Endometrium (tissue), 2 donors: Measurements from ENCODE around the gene PCP2.

Experiments used
- FAIRE-seq: peaks from 2 replicates; lab custom pipeline; 2012; peaks lifted over from hg19 to GRCh38; lab: Jason Lieb, UNC
- donor health status: control.
- donor health status: control.

Gene PCP2

GRCh38 chr19:7618771-7619510, 14.6 kb downstream of the PCP2 start:
- no peak for FAIRE-seq

DNA sequence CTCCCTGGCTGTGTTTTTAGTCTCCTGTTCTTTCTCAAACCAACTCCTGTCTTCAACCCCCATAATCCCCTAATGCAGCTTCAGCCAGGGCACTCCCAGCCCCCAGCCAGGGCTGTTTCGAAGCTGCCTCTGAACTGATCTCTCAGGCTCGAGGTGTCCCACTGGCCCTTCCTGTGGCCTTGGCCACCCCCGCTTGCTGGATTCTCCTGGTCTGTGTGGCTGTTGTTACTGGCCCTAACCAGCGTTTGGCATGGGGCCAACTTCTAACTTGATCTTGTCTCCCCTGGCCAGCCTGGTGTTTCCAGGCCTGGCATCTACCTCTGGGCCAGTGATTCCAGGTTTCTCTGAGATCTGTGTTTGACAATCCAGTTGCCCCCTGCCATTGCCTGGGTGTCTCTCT, 15.2 kb downstream of the PCP2 start:
- FAIRE-seq = no peak

DNA sequence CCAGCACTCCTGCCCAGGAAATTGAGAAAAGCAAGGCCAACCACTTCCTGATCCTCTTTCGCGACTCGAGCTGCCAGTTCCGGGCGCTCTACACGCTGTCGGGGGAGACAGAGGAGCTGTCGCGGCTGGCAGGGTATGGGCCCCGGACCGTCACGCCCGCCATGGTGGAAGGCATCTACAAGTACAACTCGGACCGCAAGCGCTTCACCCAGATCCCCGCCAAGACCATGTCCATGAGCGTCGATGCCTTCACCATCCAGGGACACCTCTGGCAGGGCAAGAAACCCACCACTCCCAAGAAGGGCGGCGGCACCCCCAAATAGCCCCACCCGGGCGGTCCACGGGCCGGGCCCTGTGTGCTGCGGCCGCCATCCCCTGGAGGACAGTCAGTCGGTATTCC, 15.8 kb downstream of the PCP2 start:
- FAIRE-seq = no peak

DNA sequence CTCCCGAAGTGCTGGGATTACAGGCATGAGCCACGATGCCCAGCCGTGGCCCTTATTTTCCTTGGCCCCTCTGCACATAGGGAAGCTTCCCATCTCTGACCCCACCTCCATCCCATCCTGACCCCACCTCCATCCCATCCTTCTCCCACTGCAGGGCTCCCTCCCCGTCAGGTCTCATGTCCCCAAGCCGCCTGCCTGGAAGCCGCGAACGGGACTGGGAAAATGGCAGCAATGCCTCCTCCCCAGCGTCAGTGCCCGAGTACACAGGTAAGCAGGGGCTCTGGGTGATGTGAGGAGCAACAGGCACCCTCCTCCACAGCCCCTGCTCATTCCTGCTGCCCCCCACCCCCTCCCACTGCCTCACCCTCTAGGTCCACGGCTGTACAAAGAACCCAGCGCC, 16.3 kb downstream of the PCP2 start:
- FAIRE-seq = no peak

- no peak for FAIRE-seq
These were observed 18.4 kb downstream of the PCP2 start for GRCh38 chr19:7614859-7615741.

GRCh38 chr19:7612282-7613274, 20.9 kb downstream of the PCP2 start:
- FAIRE-seq = no peak

GRCh38 chr19:7611541-7612279, 21.8 kb downstream of the PCP2 start:
- FAIRE-seq = no peak

GRCh38 chr19:7610491-7611240, 22.9 kb downstream of the PCP2 start:
- no peak for FAIRE-seq

DNA sequence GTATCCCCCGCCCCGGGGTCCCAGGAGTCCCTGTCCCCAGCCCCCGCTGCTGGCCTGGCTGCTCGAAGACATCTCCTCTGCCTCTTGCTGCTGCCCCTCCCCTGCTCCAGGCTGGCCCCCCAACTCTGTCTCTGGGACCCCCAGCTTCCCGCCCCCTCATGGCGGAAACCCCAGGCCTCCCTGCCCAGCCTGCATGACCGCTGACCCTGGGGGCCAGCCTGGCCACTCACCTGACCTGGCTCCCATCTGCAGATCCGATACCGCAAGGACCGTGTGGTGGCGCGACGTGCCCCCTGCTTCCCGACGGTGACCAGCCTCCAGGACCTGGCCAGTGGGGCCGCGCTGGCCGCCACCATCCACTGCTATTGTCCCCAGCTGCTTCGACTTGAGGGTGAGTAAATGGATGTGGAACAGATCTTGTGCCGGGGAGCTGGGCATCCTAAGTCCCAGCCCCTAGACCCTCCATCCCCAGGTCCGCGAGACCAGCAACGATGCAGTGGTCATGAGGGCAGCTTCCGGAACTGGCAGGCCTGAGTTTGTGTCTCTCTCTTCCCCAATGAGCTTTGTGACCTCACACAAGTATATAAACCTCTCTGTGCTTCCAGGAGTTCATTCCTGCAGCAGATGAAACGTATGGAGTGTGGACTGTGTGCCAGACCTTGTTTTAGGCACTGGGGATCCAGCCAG, 25.5 kb downstream of the PCP2 start:
- no peak for FAIRE-seq

DNA sequence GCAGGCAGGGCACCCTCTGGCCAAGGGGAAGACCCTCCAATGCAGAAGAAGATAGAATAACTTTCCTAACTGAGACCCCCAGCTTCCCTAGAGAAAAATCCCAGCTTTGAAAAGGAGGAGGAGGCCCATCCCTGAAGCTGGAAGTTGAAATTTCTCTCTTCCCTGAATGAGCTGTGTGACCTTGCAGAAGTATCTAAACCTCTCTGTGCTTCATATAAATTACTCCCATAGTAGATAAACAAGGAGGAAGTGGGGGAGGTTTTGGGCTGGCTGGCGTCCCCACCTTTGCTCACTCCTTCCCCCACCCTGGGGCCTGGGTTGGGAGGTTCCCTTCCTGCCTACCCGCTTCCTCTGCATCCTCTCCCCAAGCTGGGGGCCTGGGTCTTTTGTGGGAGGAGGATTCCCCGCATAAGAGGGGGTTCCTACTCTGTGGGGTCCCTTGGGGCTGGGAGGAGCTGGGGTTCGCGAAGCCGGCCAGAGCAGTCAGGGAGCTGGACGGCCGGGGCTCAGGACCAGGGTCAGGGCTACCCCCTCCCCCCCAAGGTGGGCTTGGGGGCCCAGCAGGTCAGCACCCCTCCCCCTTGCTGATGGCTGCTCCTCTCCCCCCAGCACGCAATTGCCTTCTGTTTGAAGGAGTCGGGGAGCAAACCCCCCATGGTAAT, 26.2 kb downstream of the PCP2 start:
- no peak for FAIRE-seq

DNA sequence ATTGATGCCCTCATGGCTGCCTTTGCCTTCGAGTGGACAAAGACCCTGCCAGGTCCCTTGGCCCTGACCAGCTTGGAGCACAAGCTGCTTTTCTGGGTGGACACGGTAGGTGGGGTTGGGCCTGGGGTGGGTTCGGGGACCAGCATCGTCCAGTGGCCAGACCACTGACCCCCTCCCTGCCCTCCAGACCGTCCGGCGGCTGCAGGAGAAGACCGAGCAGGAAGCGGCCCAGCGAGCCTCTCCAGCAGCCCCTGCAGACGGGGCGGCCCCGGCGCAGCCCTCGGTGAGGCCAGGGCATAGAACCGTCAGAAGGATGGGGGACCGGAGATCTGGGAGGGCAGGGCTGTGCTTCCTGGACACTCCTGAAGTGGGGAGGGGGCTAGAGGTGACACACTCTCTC, 27.2 kb downstream of the PCP2 start:
- no peak for FAIRE-seq

GRCh38 chr19:7605490-7606222, 27.9 kb downstream of the PCP2 start:
- no peak for FAIRE-seq

GRCh38 chr19:7603919-7604318, 29.6 kb downstream of the PCP2 start:
- FAIRE-seq = no peak

DNA sequence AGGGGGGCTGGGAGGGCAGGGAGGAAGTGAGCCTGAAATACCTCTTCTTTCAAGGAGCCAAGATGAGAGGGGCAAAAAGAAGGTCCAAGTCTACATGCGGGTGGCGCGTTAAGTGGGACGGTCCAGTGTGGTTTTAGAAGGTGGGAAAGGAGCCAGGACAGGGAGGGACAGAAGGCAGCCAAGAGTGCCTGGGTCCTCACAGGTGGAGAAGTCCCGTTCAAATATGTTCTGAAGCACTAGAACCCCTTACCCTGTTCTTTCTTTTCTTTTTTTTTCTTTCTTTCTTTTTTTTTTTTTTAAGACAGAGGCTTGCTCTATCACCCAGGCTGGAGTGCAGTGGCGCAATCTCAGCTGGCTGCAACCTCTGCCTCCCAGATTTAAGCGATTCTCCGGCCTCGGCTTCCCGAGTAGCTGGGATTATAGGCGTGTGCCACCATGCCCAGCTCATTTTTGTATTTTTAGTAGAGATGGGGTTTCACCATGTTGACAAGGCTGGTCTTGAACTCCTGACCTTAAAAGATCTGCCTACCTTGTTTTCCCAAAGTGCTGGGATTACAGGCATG, 30.5 kb downstream of the PCP2 start:
- no peak for FAIRE-seq

GRCh38 chr19:7602240-7602934, 31.1 kb downstream of the PCP2 start:
- FAIRE-seq = no peak

GRCh38 chr19:7600721-7601120, 32.8 kb downstream of the PCP2 start:
- FAIRE-seq = no peak

GRCh38 chr19:7598180-7598579, 35.3 kb downstream of the PCP2 start:
- FAIRE-seq = no peak

- FAIRE-seq = no peak
These were observed 35.8 kb downstream of the PCP2 start for GRCh38 chr19:7597689-7598088.
